H1 (cell line): Measurements from ENCODE around the gene TP53RK. TPM values are rescaled to one million over a fixed set of nuclear protein-coding genes. Genes with fewer than 3 reads are reported as not detected.

Experiments
- CTCF ChIA-PET: fragments of 300-600 bp; sonication (Branson Sonifier 250); formaldehyde crosslinking; loops from one replicate; lab custom pipeline; 2021; ENCODE audit not compliant: partially characterized antibody; lab: Charles Lee
- POLR2A ChIA-PET: fragments of 300-600 bp; sonication (Branson Sonifier 250); formaldehyde crosslinking; loops from one replicate; lab custom pipeline; 2021; ENCODE audit warnings: inconsistent platforms; ENCODE audit not compliant: partially characterized antibody; lab: Charles Lee
- DNase-seq, 2 experiments: peaks; one replicate each; pipeline versions ENCODE4 v3.0.0 to v3.0.0-alpha.2; 2010 to 2022; ENCODE audit warnings: low spot score in 2 of 2, low read depth in 1 of 2, mixed read lengths in 1 of 2
- FAIRE-seq: peaks from 2 replicates; lab custom pipeline; 2011; peaks lifted over from hg19 to GRCh38; lab: Jason Lieb, UNC
- H2AFZ ChIP-seq: 2 replicates; pipeline ENCODE4 v1.8.1; 2012; ENCODE audit warnings: low read length, inconsistent platforms
- H2AK5ac ChIP-seq: 2 replicates; pipeline ENCODE4 v1.6.1; 2013; ENCODE audit warnings: low read depth, low read length
- H2BK120ac ChIP-seq: replicated peaks from 2 replicates; pipeline ENCODE3; 2013; ENCODE audit warnings: low read depth, low read length, inconsistent platforms
- H2BK12ac ChIP-seq: 2 replicates; pipeline ENCODE4 v1.6.1; 2013; ENCODE audit warnings: low read depth, low read length
- H2BK15ac ChIP-seq: 2 replicates; pipeline ENCODE4 v1.6.1; 2013; ENCODE audit warnings: low read length
- H2BK20ac ChIP-seq: 2 replicates; pipeline ENCODE4 v1.6.1; 2013; ENCODE audit warnings: low read length
- H2BK5ac ChIP-seq: 2 replicates; pipeline ENCODE4 v1.6.1; 2013; ENCODE audit warnings: low read depth, low read length
- H3K14ac ChIP-seq: 2 replicates; pipeline ENCODE4 v1.6.1; 2013; ENCODE audit warnings: inconsistent platforms; ENCODE audit not compliant: insufficient read length
- H3K18ac ChIP-seq: 2 replicates; pipeline ENCODE4 v1.6.1; 2013; ENCODE audit warnings: low read length; ENCODE audit errors: extremely low read depth
- H3K23ac ChIP-seq: 2 replicates; pipeline ENCODE4 v1.6.1; 2013; ENCODE audit warnings: inconsistent platforms; ENCODE audit not compliant: insufficient read length
- H3K23me2 ChIP-seq: 2 replicates; pipeline ENCODE4 v1.6.1; 2013; ENCODE audit warnings: low read depth, low read length
- H3K27ac ChIP-seq: 2 replicates; pipeline ENCODE4 v1.6.1; 2011; ENCODE audit warnings: low read depth, low read length, inconsistent platforms
- H3K27me3 ChIP-seq, 4 experiments: replicated peaks in 1 of 4; 1 replicate in 1 of 4; 2 replicates in 3 of 4; pipeline versions ENCODE4 v1.6.1 to v1.8.1; 2011 to 2013; ENCODE audit warnings: low read length in 3 of 4, mild to moderate bottlenecking in 3 of 4, inconsistent platforms in 2 of 4, mixed read lengths in 2 of 4, moderate library complexity in 1 of 4; ENCODE audit not compliant: control insufficient read depth in 3 of 4, insufficient read depth in 3 of 4; ENCODE audit errors: extremely low read depth in 1 of 4
- H3K36me3 ChIP-seq, 4 experiments: 2 replicates each; pipeline versions ENCODE4 v1.6.1 to v1.8.1; 2011 to 2013; ENCODE audit warnings: mild to moderate bottlenecking in 4 of 4, low read length in 3 of 4, moderate library complexity in 2 of 4, control low read depth in 1 of 4, inconsistent platforms in 1 of 4; ENCODE audit not compliant: insufficient read depth in 4 of 4, control insufficient read depth in 2 of 4
- H3K4ac ChIP-seq: replicated peaks from 2 replicates; pipeline ENCODE3; 2013; ENCODE audit warnings: low read length, low read depth, mixed read lengths, inconsistent platforms; ENCODE audit not compliant: insufficient read length
- H3K4me1 ChIP-seq, 4 experiments: replicated peaks in 1 of 4; 1 replicate in 1 of 4; 2 replicates in 3 of 4; pipeline versions ENCODE4 v1.6.1 to v1.8.1; 2011 to 2013; ENCODE audit warnings: low read length in 3 of 4, inconsistent platforms in 2 of 4, mixed read lengths in 1 of 4; ENCODE audit not compliant: insufficient read depth in 4 of 4, control insufficient read depth in 3 of 4
- H3K4me2 ChIP-seq, 2 experiments: 2 replicates each; pipeline versions ENCODE4 v1.6.1 to v1.8.1; 2011 to 2013; ENCODE audit warnings: low read depth in 2 of 2, low read length in 2 of 2, control low read depth in 1 of 2, inconsistent platforms in 1 of 2, mild to moderate bottlenecking in 1 of 2; ENCODE audit not compliant: insufficient read depth in 1 of 2
- H3K4me3 ChIP-seq, 4 experiments: fragments of 200-600, 300-600 bp in 1 of 4; sonication (generic), shearing (Covaris generic), sonication (Bioruptor Twin) in 1 of 4; 2 replicates each; pipeline versions ENCODE4 v1.5.1 to v1.8.1; 2011 to 2016; ENCODE audit warnings: low read length in 4 of 4, low read depth in 3 of 4, control low read depth in 2 of 4, inconsistent platforms in 2 of 4, mild to moderate bottlenecking in 2 of 4, mixed read lengths in 1 of 4, moderate library complexity in 1 of 4; ENCODE audit not compliant: insufficient read depth in 2 of 4; ENCODE audit errors: extremely low read depth in 1 of 4
- H3K56ac ChIP-seq: replicated peaks from 2 replicates; pipeline ENCODE3; 2013; ENCODE audit warnings: low read depth, mild to moderate bottlenecking, mixed read lengths, low read length, inconsistent platforms; ENCODE audit not compliant: insufficient read length
- H3K79me1 ChIP-seq: 2 replicates; pipeline ENCODE4 v1.6.1; 2013; ENCODE audit warnings: low read depth, low read length, control low read depth
- H3K79me2 ChIP-seq, 2 experiments: 2 replicates each; pipeline versions ENCODE4 v1.6.1 to v1.8.1; 2012 to 2013; ENCODE audit warnings: low read length in 2 of 2, mild to moderate bottlenecking in 2 of 2, inconsistent platforms in 1 of 2; ENCODE audit not compliant: insufficient read depth in 2 of 2, control insufficient read depth in 1 of 2
- H3K9ac ChIP-seq, 4 experiments: replicated peaks in 1 of 4; 1 replicate in 1 of 4; 2 replicates in 3 of 4; pipeline versions ENCODE4 v1.6.1 to v1.8.1; 2011 to 2013; ENCODE audit warnings: low read depth in 3 of 4, low read length in 3 of 4, control low read depth in 2 of 4, mild to moderate bottlenecking in 2 of 4, moderate library complexity in 2 of 4, inconsistent platforms in 1 of 4; ENCODE audit errors: extremely low read depth in 1 of 4
- H3K9me3 ChIP-seq, 2 experiments: 2 replicates each; pipeline versions ENCODE4 v1.6.1 to v1.8.1; 2012 to 2013; ENCODE audit warnings: mild to moderate bottlenecking in 2 of 2, moderate library complexity in 2 of 2, control low read depth in 1 of 2, inconsistent platforms in 1 of 2, low read depth in 1 of 2, low read length in 1 of 2, mixed read lengths in 1 of 2; ENCODE audit not compliant: insufficient read depth in 2 of 2
- H4K20me1 ChIP-seq, 2 experiments: replicated peaks in 1 of 2; 2 replicates each; pipeline versions ENCODE3 to v1.8.1; 2011 to 2013; ENCODE audit warnings: inconsistent platforms in 2 of 2, low read length in 2 of 2, mild to moderate bottlenecking in 1 of 2; ENCODE audit not compliant: insufficient read depth in 2 of 2, control insufficient read depth in 1 of 2
- H4K5ac ChIP-seq: 2 replicates; pipeline ENCODE4 v1.6.1; 2013; ENCODE audit warnings: low read length, low read depth, mixed read lengths, inconsistent platforms; ENCODE audit not compliant: insufficient read length
- H4K8ac ChIP-seq: 2 replicates; pipeline ENCODE4 v1.8.0; 2013; ENCODE audit warnings: mild to moderate bottlenecking, moderate library complexity, low read length, inconsistent platforms; ENCODE audit not compliant: insufficient read depth; ENCODE audit errors: extremely low read depth
- H4K91ac ChIP-seq: replicated peaks from 2 replicates; pipeline ENCODE3; 2013; ENCODE audit warnings: low read length, mixed read lengths, inconsistent platforms; ENCODE audit not compliant: insufficient read length
- BRCA1 ChIP-seq: IDR thresholded peaks from 2 replicates; pipeline ENCODE4 v1.6.1; 2012; ENCODE audit warnings: low read depth, low read length, improper control_type of control experiment
- CBX5 ChIP-seq: fragments of 300-800, 300-1000 bp; sonication (generic); IDR thresholded peaks from 2 replicates; pipeline ENCODE4 v1.7.1; 2016; ENCODE audit warnings: antibody characterized with exemption, low read length, low read depth
- CTBP2 ChIP-seq: IDR thresholded peaks from 2 replicates; pipeline ENCODE4 v1.7.0; 2011; ENCODE audit warnings: borderline replicate concordance, mild to moderate bottlenecking, moderate library complexity, mixed read lengths, low read length; ENCODE audit not compliant: insufficient read depth, insufficient read length
- EP300 ChIP-seq, 2 experiments: IDR thresholded peaks; 1 replicate in 1 of 2; 2 replicates in 1 of 2; pipeline ENCODE4 v1.6.1; 2011 to 2012; ENCODE audit warnings: low read depth in 2 of 2, low read length in 2 of 2, mild to moderate bottlenecking in 2 of 2, borderline replicate concordance in 1 of 2, inconsistent platforms in 1 of 2, moderate library complexity in 1 of 2
- JUN ChIP-seq: IDR thresholded peaks from 2 replicates; pipeline ENCODE4 v1.6.1; 2011; ENCODE audit warnings: low read depth, mild to moderate bottlenecking, improper control_type of control experiment, low read length
- RNF2 ChIP-seq: fragments of 200-900, 300-1000 bp; sonication (generic); IDR thresholded peaks from 2 replicates; pipeline ENCODE4 v1.7.1; 2016; ENCODE audit warnings: borderline replicate concordance, low read depth, mild to moderate bottlenecking, antibody characterized with exemption, low read length; ENCODE audit not compliant: poor library complexity, severe bottlenecking; ENCODE audit errors: missing control alignments
- RXRA ChIP-seq: IDR thresholded peaks from 2 replicates; pipeline ENCODE4 v1.6.1; 2011; ENCODE audit warnings: low read depth, mild to moderate bottlenecking, low read length, moderate library complexity; ENCODE audit not compliant: insufficient read depth
- SAP30 ChIP-seq: fragments of 300-600 bp; sonication (generic); IDR thresholded peaks from 2 replicates; pipeline ENCODE4 v1.7.1; 2012; ENCODE audit warnings: low read length, moderate library complexity, mild to moderate bottlenecking, inconsistent platforms; ENCODE audit not compliant: insufficient read depth, insufficient replicate concordance
- TBP ChIP-seq: IDR thresholded peaks from 2 replicates; pipeline ENCODE4 v1.6.1; 2011; ENCODE audit warnings: low read depth, low read length, improper control_type of control experiment
- TEAD4 ChIP-seq: IDR thresholded peaks from 2 replicates; pipeline ENCODE4 v1.6.1; 2012; ENCODE audit warnings: low read depth, low read length, inconsistent platforms, mixed read lengths
- YY1 ChIP-seq: IDR thresholded peaks from 2 replicates; pipeline ENCODE4 v1.6.1; 2011; ENCODE audit warnings: low read depth, mild to moderate bottlenecking, low read length
- ZNF274 ChIP-seq: IDR thresholded peaks from 2 replicates; pipeline ENCODE4 v1.7.0; 2012; ENCODE audit warnings: low read length, borderline replicate concordance; ENCODE audit errors: extremely low read depth
- WGBS, 2 experiments: shearing (Covaris generic) in 1 of 2; methylation state at CpG; one replicate each; pipeline versions ENCODE4 v1.1.6 to v1.1.7; 2013 to 2015; ENCODE audit warnings: low lambda C conversion rate in 2 of 2, mixed read lengths in 2 of 2, inconsistent platforms in 1 of 2, low coverage in 1 of 2, missing lambda C conversion rate in 1 of 2; ENCODE audit not compliant: insufficient replicate concordance in 2 of 2, insufficient coverage in 1 of 2, insufficient read length in 1 of 2; ENCODE audit errors: extremely low coverage in 1 of 2, missing lambda C conversion rate in 1 of 2; 5-methylcytosine and 5-hydroxymethylcytosine counted together
- polyA plus RNA-seq, 7 experiments: library from polyadenylated mRNA; depleted of rRNA in 3 of 7; stranded (reverse) in 5 of 7; unstranded in 2 of 7; fragments of >200 nt in 5 of 7; fragments of 200-250 nt in 2 of 7; gene quantifications; 1 replicate in 5 of 7; 2 replicates in 1 of 7; 4 replicates in 1 of 7; pipeline versions ENCODE4 v1.2.1 to v1.2.3, GENCODE V29; 2011 to 2013; ENCODE audit warnings: missing spikeins in 2 of 7, mixed read lengths in 2 of 7
- total RNA-seq: library from RNA; stranded (reverse); fragmentation: NEBNext Ultra II Directional; extraction: Animal tissue kit (Norgen Biotek cat#: 25700); gene quantifications from 2 replicates; pipeline ENCODE4 v1.2.1, GENCODE V29; 2021

Gene TP53RK
- total and polyA plus RNA-seq, 2 of the 8 experiments (the other 6 are each of a cell fraction or from before 2014, with no cell fraction given), result 8.5 to 16.3 TPM

GRCh38 chr20:46657618-46658017 is 31.6 kb downstream of the TP53RK start:
- Histone ChIP-seq H4K91ac (no peak overlapping the region), H2BK20ac (no peak overlapping the region), H2BK15ac (no peak overlapping the region), H2AFZ (no peak overlapping the region), H3K23ac (no peak overlapping the region), H3K27ac (no peak overlapping the region), H3K4ac (no peak overlapping the region), H2AK5ac (no peak overlapping the region), H3K79me1 (no peaks in the 10 kb centered on the region), H3K56ac (no peak overlapping the region), H4K8ac (no peak overlapping the region), H3K4me1 (no peaks in the 10 kb centered on the region), H3K18ac (no peak overlapping the region), H3K79me2 (no peaks in the 10 kb centered on the region), H3K14ac (no peak overlapping the region), H3K9ac (no peak overlapping the region), H3K9me3 (peaks cover 0 to 6% of the 10 kb centered on the region in 2 experiments; a peak in 1 of 4 replicates), H2BK5ac (no peak overlapping the region), H3K27me3 (no peaks in the 10 kb centered on the region), H3K23me2 (no peaks in the 10 kb centered on the region), H4K5ac (no peak overlapping the region), H3K4me3 (no peak overlapping the region), H2BK120ac (no peak overlapping the region), H4K20me1 (no peaks in the 10 kb centered on the region), H3K4me2 (no peak overlapping the region), H3K36me3 (peaks cover 0 to 9% (median 3%) of the 10 kb centered on the region in 4 experiments; a peak in 2 of 8 replicates), H2BK12ac (no peak overlapping the region)
- DNase-seq, result no peak
- ChIA-PET CTCF (interaction anchor here (2.0 kb wide), 1 partner anchor 23 kb away, joined by 11 read pairs; no protein-coding TSS in a partner anchor), POLR2A (interaction anchor here (1.2 kb wide), 1 partner anchor 20 kb away, joined by 3 read pairs; no protein-coding TSS in a partner anchor)
- WGBS, 2 experiments, result 89% methylated on average over 7 of the region's 7 CpGs; no CpG with 5 or more reads in 1 of the 2 experiments
- no peak for FAIRE-seq
- TF ChIP-seq CBX5 (no peak), ZNF274 (no peak), BRCA1 (no peak), TEAD4 (no peak), TBP (no peak), RNF2 (no peak), RXRA (no peak), EP300 (IDR thresholded peaks at IDR 0.05; ENCODE audit: borderline replicate concordance in 1 of 2, low read depth in 2 of 2, low read length in 2 of 2) (no peak), CTBP2 (no peak), JUN (no peak), SAP30 (no peak), YY1 (no peak)
